ENCODE results near the gene SLC22A3.

Gene SLC22A3

DNA sequence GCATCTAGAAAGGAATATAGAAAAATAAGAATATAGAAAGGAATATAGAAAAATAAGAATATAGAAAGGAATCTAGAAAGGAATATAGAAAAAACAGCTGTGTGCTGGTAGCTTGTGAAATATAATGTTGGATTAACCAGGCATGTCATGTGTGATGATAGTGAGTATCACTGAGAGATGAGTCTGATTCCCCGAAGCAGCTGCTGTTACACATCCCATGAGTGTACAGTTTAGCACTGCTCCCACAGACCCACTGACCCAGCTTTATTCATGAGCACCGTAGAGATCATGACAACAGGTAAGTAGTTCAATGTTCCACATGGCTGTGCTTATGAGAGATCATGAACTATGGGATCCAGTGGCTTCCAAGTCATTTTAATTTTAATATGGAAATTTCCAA, 64.8 kb downstream of the SLC22A3 start:
- no peak for DNase-seq (ENCODE audit: low read depth in 2 of 2)

DNA sequence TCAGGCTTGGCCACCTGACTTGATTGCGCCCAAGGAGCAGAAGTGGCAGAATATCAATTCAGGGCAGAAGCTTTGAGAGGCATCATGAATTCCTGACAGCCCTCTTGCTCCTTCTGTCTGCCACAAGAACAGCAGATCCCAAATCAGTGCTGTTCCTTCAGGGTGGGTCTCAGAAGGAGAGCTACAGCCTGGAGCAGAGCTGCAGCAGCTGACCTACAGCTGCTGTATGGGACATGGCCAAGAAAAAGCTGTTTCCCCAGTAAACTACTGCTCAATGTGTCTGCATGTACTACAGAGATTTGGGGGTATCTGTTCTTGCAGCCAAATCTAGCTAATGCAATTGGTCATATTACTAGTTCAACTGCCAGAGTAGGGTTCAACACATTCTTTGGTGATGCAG, 69.0 kb downstream of the SLC22A3 start:
- no peak for DNase-seq (ENCODE audit: low read depth in 2 of 2)

GRCh38 chr6:160417550-160417949, 69.4 kb downstream of the SLC22A3 start:
- DNase-seq (ENCODE audit: low read depth in 2 of 2) = no peak

GRCh38 chr6:160418370-160418769, 70.2 kb downstream of the SLC22A3 start:
- no peak for DNase-seq (ENCODE audit: low read depth in 2 of 2)

DNA sequence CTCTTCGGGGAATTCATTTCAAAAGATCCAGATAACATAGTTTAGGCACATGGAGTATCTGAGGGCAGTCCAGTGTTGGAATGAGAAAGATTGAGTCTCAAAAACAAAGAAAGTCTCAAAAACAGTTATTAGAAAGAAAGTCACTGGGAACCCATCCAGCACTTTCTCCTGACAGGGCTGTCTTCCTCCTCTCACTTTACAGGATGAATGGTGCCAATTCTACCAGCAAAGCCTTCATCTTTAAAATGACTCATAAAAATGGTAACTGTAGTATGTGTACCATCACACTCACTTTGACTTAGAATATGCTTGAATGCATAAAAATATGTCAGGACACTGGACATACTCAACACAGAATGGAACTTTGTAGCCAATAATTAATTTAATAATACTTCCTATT, 71.3 kb downstream of the SLC22A3 start:
- no peak for DNase-seq (ENCODE audit: low read depth in 2 of 2)

DNA sequence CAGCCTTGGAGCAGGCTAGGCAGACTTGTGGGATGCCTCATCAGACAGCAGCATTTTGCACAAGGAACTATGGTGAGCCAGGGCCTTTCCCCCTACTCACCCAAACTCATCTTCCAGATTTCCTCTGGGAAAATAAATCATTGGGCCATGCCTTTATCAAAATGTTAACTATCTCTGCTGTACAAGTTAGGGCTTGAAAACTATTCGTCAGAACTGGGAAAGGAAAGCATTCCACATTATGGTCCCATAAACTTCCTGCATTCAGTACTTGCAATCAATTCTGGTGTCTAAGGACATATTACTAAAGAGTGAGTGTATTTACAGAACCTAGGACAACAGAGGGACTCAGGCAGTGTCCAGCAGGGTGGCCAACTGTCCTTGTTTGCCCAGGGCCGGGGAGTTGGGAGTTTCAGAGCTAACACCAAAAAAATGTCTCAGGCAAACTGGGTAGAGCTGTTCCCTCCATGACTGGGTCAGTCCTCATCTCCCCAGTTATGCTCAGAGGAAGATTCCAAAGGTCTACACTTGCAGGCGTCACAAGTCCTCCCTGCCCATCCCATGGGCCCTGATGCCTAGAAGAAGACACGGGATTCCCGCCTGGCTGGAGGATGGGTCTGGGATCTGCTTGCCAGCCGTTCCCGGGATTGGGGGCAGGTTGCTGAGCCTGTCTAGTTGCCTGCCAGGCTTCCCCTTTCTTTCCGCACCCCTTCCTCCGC, 72.2 kb downstream of the SLC22A3 start:
- no peak for DNase-seq (ENCODE audit: low read depth in 2 of 2)

DNA sequence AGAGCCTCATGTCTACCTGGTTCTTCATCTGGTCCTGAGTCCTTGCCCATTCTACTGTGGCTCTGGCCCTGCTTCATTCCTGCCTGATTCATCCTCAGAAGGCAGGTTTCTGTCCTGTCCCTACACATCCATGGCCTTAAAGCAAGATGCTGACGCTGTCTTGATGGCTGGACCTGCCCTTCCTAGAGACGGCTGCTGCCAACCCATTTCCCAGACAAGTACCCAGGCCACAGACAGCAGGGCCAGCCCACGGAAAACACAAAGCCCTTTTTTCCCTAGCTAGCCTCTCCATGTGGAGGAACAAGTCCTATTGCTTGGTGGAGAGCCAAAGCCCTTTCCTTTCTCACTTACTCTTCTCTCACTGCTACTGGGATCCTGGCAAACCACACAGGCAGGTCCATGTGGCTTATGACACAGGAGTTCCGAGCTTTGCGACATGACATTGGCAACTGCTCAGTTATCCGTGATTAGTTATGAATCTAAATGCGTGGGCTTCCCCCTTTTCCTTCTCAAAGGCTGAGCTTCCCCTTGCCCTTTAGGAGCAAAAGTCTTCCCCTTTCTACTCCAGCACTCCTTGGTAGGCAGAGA, 72.9 kb downstream of the SLC22A3 start:
- no peak for DNase-seq (ENCODE audit: low read depth in 2 of 2)

DNA sequence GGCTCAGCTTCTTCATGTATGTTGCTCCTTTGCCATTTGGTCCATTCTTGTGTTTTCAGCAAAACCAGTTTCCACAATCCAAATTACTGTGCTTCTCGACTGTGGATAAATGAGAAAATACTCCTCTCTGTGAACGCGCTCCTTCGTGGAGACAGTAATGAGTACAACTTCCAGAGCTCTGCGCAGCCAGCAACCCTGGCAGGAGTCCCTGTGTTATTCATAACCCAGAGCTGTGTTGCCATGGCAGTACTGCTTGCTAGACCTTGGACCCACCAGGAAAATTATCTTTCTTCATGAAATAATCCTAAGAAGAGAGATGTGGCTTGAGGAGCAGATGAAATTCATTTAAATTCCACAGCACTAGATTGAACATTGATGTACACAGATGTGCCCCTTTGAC, 73.7 kb downstream of the SLC22A3 start:
- DNase-seq (ENCODE audit: low read depth in 2 of 2) = no peak

DNA sequence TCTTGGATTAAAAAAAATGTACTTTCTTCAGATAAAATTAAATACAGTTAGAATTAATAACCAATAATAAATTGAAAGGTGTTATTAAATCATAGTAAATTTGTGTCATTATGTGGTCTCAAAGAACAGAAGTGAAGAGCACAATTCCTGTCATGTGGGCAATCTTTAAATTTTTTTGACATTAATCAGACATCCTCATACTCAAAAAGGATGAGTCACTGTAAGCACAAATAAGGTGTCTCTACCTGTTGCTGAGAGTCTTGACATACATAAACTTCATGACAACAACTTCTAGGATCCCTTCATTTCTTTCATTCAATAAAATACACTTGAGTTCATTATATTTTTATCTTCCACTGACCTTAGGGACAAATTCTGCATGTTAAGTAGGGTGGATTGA, 76.1 kb downstream of the SLC22A3 start:
- no peak for DNase-seq (ENCODE audit: low read depth in 2 of 2)

- DNase-seq (ENCODE audit: low read depth in 2 of 2) = no peak
These were observed 78.0 kb downstream of the SLC22A3 start for GRCh38 chr6:160426136-160426535.

GRCh38 chr6:160427312-160428068, 79.3 kb downstream of the SLC22A3 start:
- no peak for DNase-seq (ENCODE audit: low read depth in 2 of 2)

DNA sequence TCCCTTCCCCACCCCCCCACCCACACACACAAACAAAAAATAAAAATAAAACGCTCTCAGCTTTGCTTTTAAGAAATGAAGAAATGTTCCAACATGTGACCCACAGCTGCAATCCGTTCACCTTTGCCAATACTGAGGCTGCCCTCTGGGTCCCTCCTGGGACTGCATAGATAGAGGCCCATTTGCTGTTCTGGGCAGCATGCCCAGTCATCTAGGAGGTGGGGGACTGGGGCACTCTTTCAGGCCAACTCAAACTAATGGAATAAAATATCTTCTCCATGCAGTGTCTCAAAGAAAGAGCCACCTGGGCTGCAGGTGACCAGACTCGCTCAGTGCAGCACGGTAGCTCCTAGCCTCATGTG, 79.9 kb downstream of the SLC22A3 start:
- DNase-seq (ENCODE audit: low read depth in 2 of 2) = no peak

DNA sequence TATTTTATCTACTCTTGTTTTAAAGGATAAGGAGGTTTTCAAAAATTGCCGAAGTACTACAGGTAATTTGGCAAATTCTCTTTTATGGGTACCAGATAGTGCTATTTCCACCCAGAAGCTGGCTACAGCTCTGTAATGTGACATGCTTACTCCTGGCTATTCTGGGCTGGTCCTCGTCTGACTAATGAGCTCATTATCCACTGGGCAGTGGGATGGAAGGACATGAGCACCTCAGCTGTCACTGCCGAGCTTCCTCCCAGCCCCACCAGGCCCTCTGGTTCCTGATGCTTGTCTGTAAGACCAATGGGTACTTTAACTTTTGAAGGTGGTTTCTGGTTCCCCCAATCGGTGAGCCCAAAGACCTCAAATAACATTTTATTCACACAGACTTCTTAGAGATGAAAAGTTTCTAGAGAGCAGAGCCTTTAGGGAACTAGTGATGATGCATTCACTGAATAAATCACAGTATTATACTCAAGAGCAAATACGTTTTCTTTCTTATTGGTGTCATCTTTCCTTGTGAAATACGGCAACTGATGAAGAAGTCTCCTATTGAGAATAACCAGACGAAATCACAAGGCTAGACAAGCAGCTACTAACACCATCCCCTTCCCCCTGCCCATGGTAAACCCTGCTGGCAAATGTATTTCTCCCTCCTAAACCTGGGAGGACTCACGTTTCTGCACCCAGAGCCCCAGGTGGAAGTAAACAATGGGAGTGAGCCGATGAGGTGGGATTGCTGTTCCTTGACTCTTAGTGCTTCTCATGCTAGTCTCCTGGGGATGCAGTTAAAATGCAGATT, 80.8 kb downstream of the SLC22A3 start:
- DNase-seq (ENCODE audit: low read depth in 2 of 2) = no peak

GRCh38 chr6:160429620-160429895, 81.4 kb downstream of the SLC22A3 start:
- no peak for DNase-seq (ENCODE audit: low read depth in 2 of 2)

DNA sequence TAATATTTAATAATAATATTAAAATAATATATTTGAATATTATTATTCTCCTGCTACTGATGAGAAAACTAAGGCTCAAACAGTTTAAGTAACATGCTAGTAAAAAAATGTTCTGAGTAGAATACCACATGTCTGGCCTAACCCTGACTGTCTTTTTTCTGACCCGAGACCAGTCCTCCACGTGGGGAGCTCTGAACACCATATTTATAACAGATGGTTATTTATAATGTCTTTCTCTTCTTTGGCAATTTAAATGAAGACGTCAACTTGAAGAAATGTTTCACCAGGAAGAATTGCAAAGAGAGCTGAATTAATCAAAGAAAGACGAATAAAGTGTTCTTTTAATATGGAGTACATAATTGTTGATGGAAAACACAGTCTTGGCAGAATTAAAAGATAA, 82.0 kb downstream of the SLC22A3 start:
- no peak for DNase-seq (ENCODE audit: low read depth in 2 of 2)

GRCh38 chr6:160430751-160431150, 82.6 kb downstream of the SLC22A3 start:
- DNase-seq (ENCODE audit: low read depth in 2 of 2) = no peak

DNA sequence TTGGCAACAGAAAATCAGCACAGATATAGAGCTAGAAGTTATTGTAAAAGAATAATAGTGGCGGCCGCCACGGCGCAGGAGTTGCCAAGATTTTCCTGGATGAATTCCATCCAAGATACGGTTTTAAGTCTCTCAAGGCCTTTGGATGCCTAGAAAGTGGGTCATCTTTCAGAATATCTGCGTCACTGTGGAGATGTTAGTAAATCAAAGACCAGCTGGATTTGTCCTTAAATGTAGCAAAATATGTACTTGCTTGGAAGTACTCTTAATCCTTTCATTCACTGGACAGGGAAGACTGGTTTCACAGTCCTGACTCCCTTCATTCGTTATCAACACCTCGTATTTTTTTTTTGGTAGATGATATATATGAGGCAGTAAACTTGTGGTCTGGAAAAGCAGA, 83.0 kb downstream of the SLC22A3 start:
- no peak for DNase-seq (ENCODE audit: low read depth in 2 of 2)

- no peak for DNase-seq (ENCODE audit: low read depth in 2 of 2)
These were observed 83.7 kb downstream of the SLC22A3 start for GRCh38 chr6:160431791-160432404.

GRCh38 chr6:160435935-160436334, 87.8 kb downstream of the SLC22A3 start:
- no peak for DNase-seq (ENCODE audit: low read depth in 2 of 2)

GRCh38 chr6:160437154-160437553, 89.0 kb downstream of the SLC22A3 start:
- no peak for DNase-seq (ENCODE audit: low read depth in 2 of 2)

DNA sequence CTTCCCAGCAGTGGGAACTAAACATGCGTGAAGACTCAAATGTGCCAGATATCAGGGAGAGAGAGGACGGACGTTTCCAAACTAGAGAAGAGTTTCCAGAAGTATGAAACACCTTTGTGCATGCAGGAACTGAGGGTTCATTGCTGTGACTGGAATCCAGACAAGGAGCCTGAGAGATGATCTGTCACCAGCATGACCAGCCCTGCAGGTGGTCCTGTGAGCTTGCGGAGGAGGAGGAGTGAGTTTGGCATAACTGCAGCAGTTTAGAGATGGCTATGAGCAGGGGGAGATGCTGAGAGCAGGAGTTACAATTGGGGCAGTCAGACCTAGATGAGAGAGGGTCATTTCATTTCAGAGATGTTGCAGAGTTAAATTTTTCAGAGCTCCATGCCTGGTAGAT, 89.6 kb downstream of the SLC22A3 start:
- no peak for DNase-seq (ENCODE audit: low read depth in 2 of 2)

DNA sequence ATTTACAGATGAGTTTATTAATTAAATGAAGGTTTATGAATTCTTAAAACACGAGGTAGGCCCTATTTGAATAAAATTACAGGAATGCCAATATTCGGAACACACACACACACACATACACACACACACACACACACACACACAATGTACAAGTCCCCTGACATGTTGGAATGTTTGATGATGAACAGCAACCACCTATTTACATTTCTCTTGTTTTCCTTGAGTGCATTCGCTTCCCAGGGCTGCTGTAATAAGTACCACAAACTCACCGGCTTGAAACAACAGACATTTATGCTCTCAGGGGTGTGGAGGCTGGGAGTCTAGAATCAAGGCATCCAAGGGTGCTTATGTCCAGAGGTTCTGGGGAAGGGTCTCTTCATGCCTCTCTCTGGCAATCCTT, 90.3 kb downstream of the SLC22A3 start:
- no peak for DNase-seq (ENCODE audit: low read depth in 2 of 2)
